ENCODE measurements around the gene BRIP1. TPM values are rescaled to one million over a fixed set of nuclear protein-coding genes. Genes with fewer than 3 reads are reported as not detected.

The BRIP1 gene
- total RNA-seq, 1 donor, result 22.9 TPM

GRCh38 chr17:61695779-61696337 is 167.5 kb downstream of the BRIP1 start:
- no peak overlapping the region for H3K4me3 ChIP-seq (ENCODE audit: low read depth, low read length)
- TF ChIP-seq, protein P1, sequence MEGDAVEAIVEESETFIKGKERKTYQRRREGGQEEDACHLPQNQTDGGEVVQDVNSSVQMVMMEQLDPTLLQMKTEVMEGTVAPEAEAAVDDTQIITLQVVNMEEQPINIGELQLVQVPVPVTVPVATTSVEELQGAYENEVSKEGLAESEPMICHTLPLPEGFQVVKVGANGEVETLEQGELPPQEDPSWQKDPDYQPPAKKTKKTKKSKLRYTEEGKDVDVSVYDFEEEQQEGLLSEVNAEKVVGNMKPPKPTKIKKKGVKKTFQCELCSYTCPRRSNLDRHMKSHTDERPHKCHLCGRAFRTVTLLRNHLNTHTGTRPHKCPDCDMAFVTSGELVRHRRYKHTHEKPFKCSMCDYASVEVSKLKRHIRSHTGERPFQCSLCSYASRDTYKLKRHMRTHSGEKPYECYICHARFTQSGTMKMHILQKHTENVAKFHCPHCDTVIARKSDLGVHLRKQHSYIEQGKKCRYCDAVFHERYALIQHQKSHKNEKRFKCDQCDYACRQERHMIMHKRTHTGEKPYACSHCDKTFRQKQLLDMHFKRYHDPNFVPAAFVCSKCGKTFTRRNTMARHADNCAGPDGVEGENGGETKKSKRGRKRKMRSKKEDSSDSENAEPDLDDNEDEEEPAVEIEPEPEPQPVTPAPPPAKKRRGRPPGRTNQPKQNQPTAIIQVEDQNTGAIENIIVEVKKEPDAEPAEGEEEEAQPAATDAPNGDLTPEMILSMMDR (IDR thresholded peaks at IDR 0.05; ENCODE audit: insufficient read depth, low read depth, low read length), result no peak
- DNase-seq (ENCODE audit: low read depth), result no peak

DNA sequence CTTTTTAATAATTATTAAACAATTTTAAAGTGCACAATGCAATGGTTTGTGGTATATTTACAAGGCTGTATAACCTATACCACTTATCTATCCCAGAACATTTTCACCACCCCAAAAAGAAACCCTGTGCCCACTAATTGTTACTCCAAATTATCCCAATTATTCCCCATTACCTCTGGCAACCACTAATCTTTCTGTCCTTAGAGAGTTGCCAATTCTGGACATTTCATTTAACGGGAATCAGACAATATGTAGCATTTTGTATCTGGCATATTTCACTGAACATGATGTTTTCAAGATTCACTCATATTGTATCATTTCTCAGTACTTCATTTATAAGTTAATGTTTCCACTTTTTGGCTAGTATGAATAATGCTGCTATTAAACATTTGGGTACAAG is 169.2 kb downstream of the BRIP1 start:
- DNase-seq (ENCODE audit: low read depth), result no peak
- TF ChIP-seq, protein P1 (IDR thresholded peaks at IDR 0.05; ENCODE audit: insufficient read depth, low read depth, low read length), result no peak
- H3K4me3 ChIP-seq (ENCODE audit: low read depth, low read length), result no peak overlapping the region

- TF ChIP-seq, protein P1 (IDR thresholded peaks at IDR 0.05; ENCODE audit: insufficient read depth, low read depth, low read length), result no peak
- peak; percentile 14 for DNase-seq (ENCODE audit: low read depth)
Observed at GRCh38 chr17:61689610-61690180, 173.6 kb downstream of the BRIP1 start.

GRCh38 chr17:61687769-61688168 is 175.6 kb downstream of the BRIP1 start:
- TF ChIP-seq, protein P1 (IDR thresholded peaks at IDR 0.05; ENCODE audit: insufficient read depth, low read depth, low read length), result no peak
- no peak overlapping the region for H3K4me3 ChIP-seq (ENCODE audit: low read depth, low read length)
- no peak for DNase-seq (ENCODE audit: low read depth)

More at GRCh38 chr17:61689610-61690180, 173.6 kb downstream of the BRIP1 start:
- H3K4me3 ChIP-seq (ENCODE audit: low read depth, low read length), result no peak overlapping the region

DNA sequence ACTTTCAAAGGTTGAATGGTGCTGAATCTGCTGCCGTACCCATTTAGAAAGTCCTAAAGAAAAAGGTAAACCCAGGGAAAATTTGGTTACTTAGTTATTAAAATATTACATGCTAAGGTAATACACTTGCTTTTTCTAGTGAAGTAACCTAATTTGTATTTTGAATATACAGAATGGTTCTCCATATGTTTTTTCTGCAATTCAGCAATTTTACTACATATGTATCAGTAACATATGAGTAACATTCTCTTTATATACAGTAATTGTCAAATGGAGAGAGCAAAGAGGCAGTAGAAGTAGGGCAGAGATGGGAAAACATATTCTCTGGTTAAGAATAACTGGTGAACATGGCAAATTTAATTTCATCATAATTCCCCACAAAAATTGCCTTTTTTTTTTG is 177.2 kb downstream of the BRIP1 start:
- no peak for DNase-seq (ENCODE audit: low read depth)
- TF ChIP-seq, protein P1 (IDR thresholded peaks at IDR 0.05; ENCODE audit: insufficient read depth, low read depth, low read length), result no peak
- H3K4me3 ChIP-seq (ENCODE audit: low read depth, low read length), result no peak overlapping the region

DNA sequence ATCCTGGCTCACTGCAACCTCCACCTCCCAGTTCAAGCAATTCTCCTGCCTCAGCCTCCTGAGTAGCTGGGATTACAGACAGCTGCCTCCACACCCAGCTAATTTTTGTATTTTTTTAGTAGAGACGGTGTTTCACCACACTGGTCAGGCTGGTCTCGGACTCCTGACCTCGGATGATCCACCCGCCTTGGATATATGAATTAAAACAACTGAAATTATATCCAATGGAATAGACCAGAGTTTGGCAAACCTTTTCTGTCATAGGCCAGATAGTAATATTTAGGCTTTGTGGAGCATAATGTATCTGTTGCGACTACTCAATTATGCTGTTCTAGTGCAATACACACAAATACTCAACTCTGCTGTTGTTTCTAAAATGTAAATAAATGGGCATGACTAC is 178.5 kb downstream of the BRIP1 start:
- DNase-seq (ENCODE audit: low read depth), result no peak
- TF ChIP-seq, protein P1 (IDR thresholded peaks at IDR 0.05; ENCODE audit: insufficient read depth, low read depth, low read length), result no peak
- H3K4me3 ChIP-seq (ENCODE audit: low read depth, low read length), result no peak overlapping the region

GRCh38 chr17:61684172-61684571 is 179.2 kb downstream of the BRIP1 start:
- TF ChIP-seq, protein P1 (IDR thresholded peaks at IDR 0.05; ENCODE audit: insufficient read depth, low read depth, low read length), result no peak
- H3K4me3 ChIP-seq (ENCODE audit: low read depth, low read length), result no peak overlapping the region
- DNase-seq (ENCODE audit: low read depth), result no peak

Measured in fibroblast of villous mesenchyme (primary cell).